H1 (cell line): Measurements from ENCODE around the gene COL20A1.

ENCODE experiments used
- ATF2 ChIP-seq: IDR thresholded peaks from 2 replicates; pipeline ENCODE4 v1.6.1; 2012; ENCODE audit warnings: low read length, inconsistent platforms
- BACH1 ChIP-seq: IDR thresholded peaks from 2 replicates; pipeline ENCODE4 v1.6.1; 2012; ENCODE audit warnings: low read length, improper control_type of control experiment
- CEBPB ChIP-seq: IDR thresholded peaks from 2 replicates; pipeline ENCODE4 v1.6.1; 2012; ENCODE audit warnings: low read depth, low read length
- CTCF ChIP-seq, 3 experiments: IDR thresholded peaks; 1 replicate in 2 of 3; 2 replicates in 1 of 3; pipeline versions ENCODE4 v1.5.1 to v1.6.1; 2011; ENCODE audit warnings: low read length in 3 of 3, mild to moderate bottlenecking in 3 of 3, inconsistent platforms in 2 of 3, low read depth in 1 of 3, moderate library complexity in 1 of 3; ENCODE audit not compliant: insufficient read depth in 1 of 3; ENCODE audit errors: control extremely low read depth in 1 of 3
- EP300 ChIP-seq, 2 experiments: IDR thresholded peaks; 1 replicate in 1 of 2; 2 replicates in 1 of 2; pipeline ENCODE4 v1.6.1; 2011 to 2012; ENCODE audit warnings: low read depth in 2 of 2, low read length in 2 of 2, mild to moderate bottlenecking in 2 of 2, borderline replicate concordance in 1 of 2, inconsistent platforms in 1 of 2, moderate library complexity in 1 of 2
- FOSL1 ChIP-seq: IDR thresholded peaks from 2 replicates; pipeline ENCODE4 v1.6.1; 2011; ENCODE audit warnings: mild to moderate bottlenecking, low read depth, low read length, moderate library complexity; ENCODE audit not compliant: insufficient read depth
- POLR2A ChIP-seq, 2 experiments: IDR thresholded peaks; 1 replicate in 1 of 2; 2 replicates in 1 of 2; pipeline ENCODE4 v1.6.1; 2011; ENCODE audit warnings: low read depth in 2 of 2, low read length in 2 of 2, mild to moderate bottlenecking in 2 of 2; ENCODE audit errors: control extremely low read depth in 1 of 2
- RFX5 ChIP-seq: IDR thresholded peaks from 2 replicates; pipeline ENCODE4 v1.6.1; 2011; ENCODE audit warnings: low read depth, low read length, improper control_type of control experiment, borderline replicate concordance
- SAP30 ChIP-seq: fragments of 300-600 bp; sonication (generic); IDR thresholded peaks from 2 replicates; pipeline ENCODE4 v1.7.1; 2012; ENCODE audit warnings: low read length, moderate library complexity, mild to moderate bottlenecking, inconsistent platforms; ENCODE audit not compliant: insufficient read depth, insufficient replicate concordance
- SP4 ChIP-seq: IDR thresholded peaks from 2 replicates; pipeline ENCODE4 v1.6.1; 2012; ENCODE audit warnings: low read length, inconsistent platforms
- TCF12 ChIP-seq: IDR thresholded peaks from 2 replicates; pipeline ENCODE4 v1.6.1; 2011; ENCODE audit warnings: low read depth, mild to moderate bottlenecking, low read length
- YY1 ChIP-seq: IDR thresholded peaks from 2 replicates; pipeline ENCODE4 v1.6.1; 2011; ENCODE audit warnings: low read depth, mild to moderate bottlenecking, low read length
- ZNF274 ChIP-seq: IDR thresholded peaks from 2 replicates; pipeline ENCODE4 v1.7.0; 2012; ENCODE audit warnings: low read length, borderline replicate concordance; ENCODE audit errors: extremely low read depth

GRCh38 chr20:63301671-63302070 lies 8.7 kb downstream of the COL20A1 start:
- no peak for TF ChIP-seq ATF2
- TF ChIP-seq ZNF274 = no peak
- TF ChIP-seq RFX5 = no peak
- TF ChIP-seq EP300 (IDR thresholded peaks at IDR 0.05; ENCODE audit: borderline replicate concordance in 1 of 2, low read depth in 2 of 2, low read length in 2 of 2) = no peak
- no peak for TF ChIP-seq YY1
- TF ChIP-seq SAP30 = no peak
- no peak for TF ChIP-seq SP4
- no peak for TF ChIP-seq POLR2A (IDR thresholded peaks at IDR 0.05; ENCODE audit: control extremely low read depth in 1 of 2, low read depth in 2 of 2, low read length in 2 of 2)
- no peak for TF ChIP-seq BACH1
- no peak for TF ChIP-seq TCF12
- no peak for TF ChIP-seq FOSL1
- no peak for TF ChIP-seq CTCF (IDR thresholded peaks at IDR 0.05; ENCODE audit: control extremely low read depth in 1 of 3, insufficient read depth in 1 of 3, low read depth in 1 of 3, low read length in 3 of 3)
- no peak for TF ChIP-seq CEBPB
